Astrocyte (in vitro differentiated cells and primary cell): ENCODE data around the gene TBRG1. TPM values are rescaled to one million over a fixed set of nuclear protein-coding genes. Genes with fewer than 3 reads are reported as not detected.

ENCODE experiments used
- DNase-seq: peaks from one replicate; pipeline ENCODE4 v3.0.0-alpha.2; 2010; ENCODE audit warnings: low read depth
- FAIRE-seq: peaks from 2 replicates; lab custom pipeline; 2011; peaks lifted over from hg19 to GRCh38; lab: Jason Lieb, UNC
- H2AFZ ChIP-seq: 2 replicates; pipeline ENCODE4 v1.6.0; 2012; ENCODE audit warnings: low read depth, low read length, inconsistent platforms
- H3K27ac ChIP-seq: 2 replicates; pipeline ENCODE4 v1.5.1; 2011; ENCODE audit warnings: low read depth, low read length, inconsistent platforms
- H3K27me3 ChIP-seq: 2 replicates; pipeline ENCODE4 v1.6.0; 2011; ENCODE audit warnings: low read length, inconsistent platforms; ENCODE audit not compliant: insufficient read depth
- H3K36me3 ChIP-seq: 2 replicates; pipeline ENCODE4 v1.5.1; 2011; ENCODE audit warnings: low read length, inconsistent platforms; ENCODE audit not compliant: insufficient read depth
- H3K4me1 ChIP-seq: 2 replicates; pipeline ENCODE4 v1.5.1; 2011; ENCODE audit warnings: low read length, inconsistent platforms; ENCODE audit not compliant: insufficient read depth
- H3K4me2 ChIP-seq: 2 replicates; pipeline ENCODE4 v1.6.0; 2012; ENCODE audit warnings: low read length, inconsistent platforms
- H3K4me3 ChIP-seq: 2 replicates; pipeline ENCODE4 v1.5.1; 2011; ENCODE audit warnings: low read depth, mild to moderate bottlenecking, low read length, inconsistent platforms; ENCODE audit not compliant: insufficient read depth
- H3K79me2 ChIP-seq: 2 replicates; pipeline ENCODE4 v1.6.0; 2012; ENCODE audit warnings: mild to moderate bottlenecking, low read length, inconsistent platforms; ENCODE audit not compliant: insufficient read depth
- H3K9ac ChIP-seq: 2 replicates; pipeline ENCODE4 v1.6.0; 2012; ENCODE audit warnings: mild to moderate bottlenecking, low read length, inconsistent platforms
- H3K9me3 ChIP-seq: 2 replicates; pipeline ENCODE4 v1.5.1; 2012; ENCODE audit warnings: low read depth, mild to moderate bottlenecking, low read length, inconsistent platforms; ENCODE audit not compliant: insufficient read depth
- H4K20me1 ChIP-seq: 2 replicates; pipeline ENCODE4 v1.6.0; 2012; ENCODE audit warnings: low read length, inconsistent platforms; ENCODE audit not compliant: insufficient read depth
- H3K27ac Mint-ChIP-seq: one replicate; pipeline ENCODE4 v1.8.0; 2021; ENCODE audit warnings: mild to moderate bottlenecking, mixed read lengths; ENCODE audit not compliant: unreplicated experiment
- H3K27me3 Mint-ChIP-seq: one replicate; pipeline ENCODE4 v1.8.0; 2021; ENCODE audit warnings: low read depth, mixed read lengths; ENCODE audit not compliant: unreplicated experiment
- H3K36me3 Mint-ChIP-seq: one replicate; pipeline ENCODE4 v1.8.0; 2021; ENCODE audit warnings: low read depth, mixed read lengths; ENCODE audit not compliant: unreplicated experiment
- H3K4me1 Mint-ChIP-seq: one replicate; pipeline ENCODE4 v1.8.0; 2021; ENCODE audit warnings: low read depth, mixed read lengths; ENCODE audit not compliant: unreplicated experiment
- H3K4me3 Mint-ChIP-seq: one replicate; pipeline ENCODE4 v1.8.0; 2021; ENCODE audit warnings: mild to moderate bottlenecking, moderate library complexity, mixed read lengths; ENCODE audit not compliant: unreplicated experiment
- H3K9me3 Mint-ChIP-seq: one replicate; pipeline ENCODE4 v1.8.0; 2021; ENCODE audit warnings: mild to moderate bottlenecking, mixed read lengths; ENCODE audit not compliant: unreplicated experiment
- CTCF ChIP-seq: IDR thresholded peaks from 2 replicates; pipeline ENCODE4 v1.5.1; 2011; ENCODE audit warnings: low read depth, mild to moderate bottlenecking, inconsistent platforms, low read length, moderate library complexity; ENCODE audit not compliant: insufficient read depth
- EZH2 ChIP-seq: IDR thresholded peaks from 2 replicates; pipeline ENCODE4 v1.6.1; 2012; ENCODE audit warnings: mild to moderate bottlenecking, low read length, inconsistent platforms; ENCODE audit not compliant: insufficient read depth
- total RNA-seq: library from RNA; stranded (reverse); gene quantifications from 2 replicates; pipeline ENCODE4 v1.2.1, GENCODE V29; 2021

The TBRG1 gene
- total RNA-seq, 1 donor from 2014 or later: 36.8 TPM

DNA sequence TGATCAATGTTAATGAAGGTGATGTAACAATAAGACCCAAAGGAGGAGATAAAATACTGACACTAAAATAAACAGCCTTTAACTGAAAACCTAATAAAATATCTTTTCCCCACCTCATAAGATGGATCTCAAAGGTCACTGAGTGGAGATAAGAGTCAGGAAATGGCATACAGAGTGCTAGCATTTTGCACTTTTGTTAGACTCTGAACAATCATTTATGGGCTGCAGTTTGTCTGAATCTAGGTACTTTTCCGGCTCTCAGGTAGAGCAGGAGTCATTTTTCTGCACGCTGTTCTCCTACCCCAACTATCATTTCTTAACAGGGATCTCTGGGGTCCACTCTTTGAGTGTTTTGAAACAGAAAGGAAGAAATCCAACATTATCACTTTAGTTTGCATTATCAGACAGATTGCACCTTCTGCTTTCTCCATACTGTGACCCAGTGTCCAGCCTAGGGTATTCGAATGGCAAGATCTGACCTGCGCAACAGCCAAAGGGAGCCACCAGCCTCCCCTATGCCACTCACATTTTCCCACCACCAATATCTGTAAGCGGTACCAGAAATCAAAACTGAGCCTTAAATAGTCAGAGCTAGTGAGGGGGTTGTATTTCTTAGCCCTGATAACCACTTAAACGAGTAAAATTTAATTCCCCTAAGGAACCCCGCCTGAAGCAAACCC lies 50.0 kb downstream of the TBRG1 start:
- FAIRE-seq (no peak), DNase-seq (no peak)
- H3K4me1 Mint-ChIP-seq: peaks cover 8% of the 10 kb centered on the region
- no peaks in the 10 kb centered on the region for H3K9me3 ChIP-seq
- H3K27me3 ChIP-seq: no peaks in the 10 kb centered on the region
- H3K36me3 Mint-ChIP-seq: no peaks in the 10 kb centered on the region
- H3K27ac Mint-ChIP-seq: no peak overlapping the region
- H3K9me3 Mint-ChIP-seq: no peaks in the 10 kb centered on the region
- no peaks in the 10 kb centered on the region for H3K36me3 ChIP-seq
- H3K4me1 ChIP-seq: peaks cover 5% of the 10 kb centered on the region
- no peak overlapping the region for H3K27ac ChIP-seq
- TF ChIP-seq CTCF (no peak), EZH2 (no peak)
- peak overlapping the region; percentile 95 for H3K4me2 ChIP-seq
- H4K20me1 ChIP-seq: no peaks in the 10 kb centered on the region
- H3K79me2 ChIP-seq: no peaks in the 10 kb centered on the region
- H3K9ac ChIP-seq: peak overlapping the region; percentile 84
- peak overlapping the region; percentile 67 for H3K4me3 ChIP-seq
- H2AFZ ChIP-seq: peak overlapping the region; percentile 93
- no peaks in the 10 kb centered on the region for H3K27me3 Mint-ChIP-seq
- H3K4me3 Mint-ChIP-seq: peak overlapping the region; percentile 90

GRCh38 chr11:124673333-124674167 lies 50.9 kb downstream of the TBRG1 start, which contains the start of the genes SIAE and SPA17:
TSS of gene SIAE (minus strand) at chr11:124673739. CDS start at chr11:124673708, 31 bp downstream.
TSS of gene SPA17 (plus strand) at chr11:124673904. CDS start at chr11:124675265, 1,361 bp downstream.
- DNase-seq: peak; percentile 94
- no peak for FAIRE-seq
- H3K9me3 ChIP-seq: no peaks in the 10 kb centered on the region
- Mint-ChIP-seq H3K36me3 (no peaks in the 10 kb centered on the region), H3K4me3 (peak within 1 kb of the TSS; percentile 90), H3K27ac (peak within 1 kb of the TSS; percentile 98), H3K9me3 (no peaks in the 10 kb centered on the region), H3K4me1 (peaks cover 8% of the 10 kb centered on the region), H3K27me3 (no peaks in the 10 kb centered on the region)
- H2AFZ ChIP-seq: peak within 1 kb of the TSS; percentile 93
- H3K36me3 ChIP-seq: no peaks in the 10 kb centered on the region
- no peak for TF ChIP-seq CTCF
- no peak for TF ChIP-seq EZH2
- peak within 1 kb of the TSS; percentile 67 for H3K4me3 ChIP-seq
- H3K27ac ChIP-seq: peak within 1 kb of the TSS; percentile 81
- no peaks in the 10 kb centered on the region for H4K20me1 ChIP-seq
- H3K4me1 ChIP-seq: peaks cover 5% of the 10 kb centered on the region
- no peaks in the 10 kb centered on the region for H3K79me2 ChIP-seq
- peak within 1 kb of the TSS; percentile 95 for H3K4me2 ChIP-seq
- H3K9ac ChIP-seq: peak within 1 kb of the TSS; percentile 84
- no peaks in the 10 kb centered on the region for H3K27me3 ChIP-seq
